Measurements from ENCODE around the gene C20orf202.

Gene C20orf202

DNA sequence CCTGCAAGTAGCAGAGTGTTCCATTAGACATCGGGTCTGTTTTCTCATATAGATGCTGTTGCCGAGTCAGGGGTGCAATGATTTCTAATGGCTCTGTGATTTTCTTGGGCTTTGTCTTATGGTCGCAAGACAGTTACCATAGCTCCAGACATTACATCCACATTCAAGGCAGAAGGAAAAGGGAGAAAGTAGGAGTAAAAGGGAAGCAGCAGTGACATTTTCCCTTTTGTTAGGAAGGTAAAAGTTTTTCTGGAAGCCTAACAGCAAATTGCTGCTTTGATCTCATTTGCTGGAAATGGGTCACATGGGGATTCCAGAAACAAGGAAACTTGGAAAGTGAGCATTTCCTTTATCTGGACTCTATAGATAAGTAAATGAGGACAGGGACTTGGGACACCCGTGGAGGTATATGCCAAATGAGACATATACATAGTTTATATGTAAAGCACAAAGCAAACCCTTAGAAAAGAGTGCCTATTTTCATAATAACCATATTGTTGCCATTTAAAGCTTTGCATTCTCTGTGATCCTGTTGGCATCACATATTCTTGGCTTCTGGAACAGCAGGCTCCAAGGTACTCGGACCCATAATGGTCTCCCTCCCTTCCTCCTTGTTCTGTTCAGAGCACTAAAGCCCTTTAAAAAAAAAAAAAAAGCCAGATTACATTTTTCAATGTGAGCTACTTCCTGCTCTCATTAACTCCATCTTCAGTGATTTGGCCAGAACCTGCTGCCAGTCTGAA, at the start of gene C20orf202:
C20orf202 (plus strand) TSS at position 693 of the 743 bp plus-strand sequence. CDS start 132 bp downstream, outside the sequence.
- DNase-seq (ENCODE audit: low read depth) = no peak

DNA sequence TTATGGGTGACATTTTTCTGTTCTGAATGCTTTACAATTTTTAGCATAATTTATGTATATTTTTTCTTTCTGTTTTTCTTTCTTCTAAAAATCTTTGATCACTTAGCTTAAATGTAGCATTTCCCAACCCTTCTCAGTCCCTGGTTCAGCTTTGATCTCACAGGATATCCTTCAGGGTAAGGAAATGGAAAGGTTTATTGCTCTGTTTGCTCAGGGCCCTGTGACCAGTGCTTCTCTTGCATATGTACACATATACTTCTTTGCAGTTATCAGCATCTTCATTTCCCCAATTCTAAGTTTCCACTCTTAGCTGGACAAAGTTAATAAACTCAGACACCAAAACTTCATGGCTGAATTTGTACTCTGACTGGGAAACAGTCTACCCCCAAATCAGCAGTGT, 49.0 kb upstream of the C20orf202 start:
- no peak for DNase-seq (ENCODE audit: low read depth)

DNA sequence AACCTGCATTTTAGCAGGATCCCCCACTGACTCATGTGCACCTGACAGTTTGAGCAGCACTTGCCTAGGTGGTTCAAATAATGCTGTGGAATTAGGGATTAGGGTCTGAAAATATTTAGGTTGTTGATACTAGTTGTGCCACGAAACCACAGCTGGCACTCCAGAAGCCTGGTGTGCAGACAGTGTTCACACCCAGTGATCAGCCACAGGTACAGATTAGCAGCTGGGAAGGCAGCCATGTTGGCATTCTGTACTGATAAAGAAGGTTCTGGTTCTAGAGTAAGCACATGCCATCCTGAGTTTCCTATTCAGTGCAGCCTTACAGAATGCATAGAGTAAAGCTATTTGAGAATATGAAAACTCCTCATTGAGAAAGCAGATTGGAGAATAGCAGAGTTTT, 48.6 kb upstream of the C20orf202 start:
- no peak for DNase-seq (ENCODE audit: low read depth)

DNA sequence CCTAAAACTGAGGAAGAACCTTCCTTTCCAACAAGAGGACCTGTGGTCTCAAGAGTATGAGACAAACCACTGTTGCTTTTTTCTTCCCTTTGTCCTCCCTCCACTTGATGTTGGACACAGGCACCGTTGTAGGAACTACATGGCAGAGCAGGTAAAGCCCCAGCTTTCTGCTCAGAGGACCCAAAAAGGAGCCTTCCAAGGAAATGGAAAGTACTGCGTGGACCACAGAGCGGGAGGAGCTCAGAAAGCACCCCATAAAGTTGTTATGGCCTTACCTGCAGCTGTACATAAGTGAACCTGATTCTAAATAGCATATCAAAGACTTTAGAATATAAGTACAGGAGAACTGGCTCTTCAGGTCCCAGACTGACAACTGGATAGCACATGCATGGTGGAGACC, 47.9 kb upstream of the C20orf202 start:
- no peak for DNase-seq (ENCODE audit: low read depth)

DNA sequence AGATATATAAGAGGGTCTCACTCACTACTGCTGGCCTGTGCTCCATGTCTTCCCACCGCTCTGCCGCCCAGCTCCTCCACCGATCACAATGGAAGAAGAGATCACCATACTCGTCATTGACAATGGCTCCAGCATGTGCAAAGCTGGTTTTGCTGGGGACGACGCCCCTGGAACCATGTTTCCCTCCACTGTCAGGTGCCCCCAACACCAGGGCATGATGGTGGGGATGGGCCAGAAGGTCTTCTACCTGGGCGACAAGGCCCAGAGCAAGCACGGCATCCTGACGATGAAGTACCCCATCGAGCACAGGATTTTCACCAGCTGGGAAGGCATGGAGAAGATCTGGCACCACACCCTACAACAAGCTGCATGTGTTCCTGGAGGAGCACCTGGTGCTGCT, 42.8 kb upstream of the C20orf202 start:
- DNase-seq (ENCODE audit: low read depth) = no peak

DNA sequence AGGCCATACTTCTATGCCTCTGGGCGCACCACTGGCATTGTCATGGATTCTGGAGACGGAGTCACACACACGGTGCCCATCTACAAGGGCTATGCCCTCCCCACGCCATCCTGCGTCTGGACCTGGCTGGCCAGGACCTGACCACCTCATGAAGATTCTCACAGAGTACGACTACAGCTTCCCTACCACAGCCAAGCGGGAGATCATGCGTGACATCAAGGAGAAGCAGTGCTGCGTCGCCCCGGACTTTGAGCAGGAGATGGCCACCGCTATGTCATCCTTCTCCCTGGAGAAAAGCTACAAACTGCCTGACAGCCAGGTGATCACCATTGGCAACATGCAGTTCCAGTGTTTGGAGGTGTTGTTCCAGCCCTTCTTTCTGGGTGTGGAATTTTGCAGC, 42.3 kb upstream of the C20orf202 start:
- no peak for DNase-seq (ENCODE audit: low read depth)

DNA sequence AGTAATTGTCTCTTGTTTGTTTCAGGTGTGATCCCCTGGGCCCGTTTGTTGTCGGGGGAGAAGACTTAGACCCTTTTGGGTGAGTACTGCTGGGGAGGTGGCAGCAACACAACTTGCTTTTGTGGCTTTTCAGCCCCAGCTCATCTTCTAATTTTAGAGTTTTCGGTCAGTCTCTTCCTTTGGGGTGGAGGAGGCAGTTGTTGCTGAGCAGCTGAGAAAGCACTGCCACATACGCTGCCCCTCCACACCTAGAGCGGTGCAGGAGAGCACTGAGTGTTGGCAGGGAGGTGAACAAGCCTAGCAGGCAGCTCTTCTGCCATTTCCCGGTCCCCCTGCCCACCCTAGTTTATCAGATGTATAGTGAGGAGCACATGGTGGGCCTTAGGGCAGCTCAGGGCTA, 40.1 kb upstream of the C20orf202 start:
- no peak for DNase-seq (ENCODE audit: low read depth)

DNA sequence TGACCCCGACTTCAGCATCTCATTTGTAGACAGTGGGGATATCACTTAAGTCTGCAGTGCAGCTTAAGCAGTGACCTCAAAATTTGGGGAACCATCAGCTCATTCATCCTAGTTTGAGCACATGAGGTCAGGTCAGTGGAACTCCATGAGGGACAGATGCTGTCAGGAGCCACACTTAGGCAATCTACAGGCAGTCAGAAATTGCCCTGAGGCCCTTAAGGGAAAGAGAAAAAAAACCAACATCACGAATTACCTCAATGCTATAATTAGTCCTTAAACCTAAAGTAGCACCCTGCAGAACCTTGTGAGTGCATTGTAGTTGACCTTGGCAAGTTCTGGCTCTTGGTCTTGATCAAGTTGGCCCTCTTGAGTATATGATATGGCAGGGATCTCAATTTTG, 39.6 kb upstream of the C20orf202 start:
- no peak for DNase-seq (ENCODE audit: low read depth)

DNA sequence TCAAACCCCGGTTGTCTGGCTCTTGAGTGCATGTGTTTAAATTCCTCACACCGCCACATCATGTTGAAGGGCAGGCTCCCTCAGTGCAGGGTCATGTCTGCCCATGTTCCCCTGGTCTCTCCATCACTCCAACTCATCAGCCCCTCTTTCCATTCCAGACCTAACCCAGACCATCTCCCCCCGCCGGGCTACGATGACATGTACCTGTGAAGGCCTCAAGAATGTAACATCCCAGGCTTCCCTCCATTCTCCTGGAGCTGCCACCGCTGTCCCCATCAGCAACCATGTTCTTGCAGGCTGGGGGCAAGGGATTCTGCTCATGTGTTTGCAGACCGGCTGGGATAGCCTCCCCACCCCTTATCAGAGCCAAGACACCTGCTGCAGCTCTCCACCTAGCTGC, 38.4 kb upstream of the C20orf202 start:
- no peak for DNase-seq (ENCODE audit: low read depth)

DNA sequence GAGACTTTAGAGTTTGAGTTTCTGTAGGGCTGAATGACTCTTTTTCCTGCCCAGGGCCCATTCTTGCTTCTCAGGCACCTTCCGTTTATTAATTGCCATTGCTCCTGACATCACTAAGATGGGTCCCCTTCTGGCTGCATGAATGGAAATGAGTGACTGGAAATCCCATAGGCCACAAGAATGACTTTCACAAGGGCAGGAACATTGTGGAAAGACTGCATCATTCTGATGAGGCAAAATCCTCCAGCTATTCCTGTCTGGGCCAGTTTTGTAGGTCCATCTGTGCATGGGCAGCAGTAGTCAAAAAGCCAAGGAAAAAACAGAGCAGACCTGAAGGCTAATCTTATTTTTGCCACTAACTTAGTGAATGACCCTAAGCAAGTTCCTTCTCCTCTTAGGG, 37.7 kb upstream of the C20orf202 start:
- no peak for DNase-seq (ENCODE audit: low read depth)

DNA sequence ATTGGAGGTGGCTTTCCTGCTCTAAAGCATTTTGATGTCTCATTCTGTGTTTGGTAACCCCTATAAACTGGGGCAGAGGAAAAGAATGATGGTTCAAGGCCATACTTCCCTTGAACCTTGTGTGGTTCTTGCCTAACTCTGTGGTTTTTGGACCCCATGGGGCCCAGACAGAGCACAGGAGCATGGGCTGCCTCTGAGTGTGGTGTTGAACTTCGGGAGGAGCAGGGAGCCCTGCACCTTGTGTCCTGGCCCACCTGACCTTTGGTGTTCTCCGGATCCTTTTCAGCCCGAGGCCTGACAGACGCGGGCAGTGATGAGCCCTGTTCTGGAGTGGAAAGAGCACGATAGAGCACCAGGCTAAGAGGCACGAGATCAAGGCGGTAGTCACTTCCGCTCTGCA, 37.3 kb upstream of the C20orf202 start:
- DNase-seq (ENCODE audit: low read depth) = no peak

DNA sequence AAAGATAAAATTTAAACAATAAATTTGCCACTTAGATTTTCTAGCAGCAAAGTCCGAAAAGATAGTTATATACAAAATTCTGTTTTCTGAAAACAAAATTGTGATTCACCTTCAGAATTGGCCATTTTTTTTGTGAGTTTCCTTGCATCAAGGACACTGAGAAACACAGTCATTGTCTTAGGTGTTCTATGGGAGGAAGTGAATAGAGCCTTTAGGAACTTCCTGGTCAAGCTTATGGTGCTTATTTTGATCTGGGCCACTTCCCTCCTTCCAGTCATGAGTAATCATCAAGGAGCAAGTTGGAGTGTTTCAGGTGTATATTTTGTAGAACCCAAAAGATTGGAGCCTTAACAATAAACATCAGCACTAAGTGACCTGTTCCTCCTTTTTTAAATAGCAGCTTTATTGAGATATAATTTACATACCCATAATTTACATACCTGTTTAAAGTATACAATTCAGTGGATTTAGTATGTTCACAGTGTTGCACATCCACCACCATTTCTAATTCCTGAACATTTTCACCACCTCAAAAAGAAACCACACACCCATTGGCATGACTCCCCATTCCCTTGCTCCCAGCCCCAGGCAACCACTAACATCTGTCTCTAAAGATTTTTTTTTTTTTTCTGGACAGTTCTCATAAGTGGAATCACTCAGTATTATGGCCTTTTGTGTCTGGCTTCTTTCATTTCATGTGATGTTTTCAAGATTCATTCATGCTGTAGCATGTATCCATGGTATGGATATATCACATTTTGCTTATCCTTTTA, 36.1 kb upstream of the C20orf202 start:
- no peak for DNase-seq (ENCODE audit: low read depth)

DNA sequence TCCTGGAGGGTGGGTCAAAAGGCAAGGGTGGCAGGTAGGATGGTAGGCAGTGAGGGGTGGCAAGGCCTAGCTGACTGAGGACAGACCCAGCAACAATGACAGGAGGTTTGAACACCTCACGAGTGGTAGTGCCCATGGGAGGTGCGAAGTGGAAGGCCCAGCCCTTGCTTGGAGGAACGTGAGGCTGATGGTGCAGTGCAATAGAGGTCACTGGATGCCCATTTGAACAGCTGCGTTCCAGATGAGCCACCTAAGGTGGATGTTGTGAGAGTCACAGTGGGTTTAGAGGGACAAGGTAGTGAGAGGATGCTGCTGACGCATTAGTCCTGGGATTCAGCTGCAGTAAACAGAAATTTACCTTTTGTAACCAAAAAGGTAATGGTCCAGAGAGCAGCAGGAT, 34.0 kb upstream of the C20orf202 start:
- no peak for DNase-seq (ENCODE audit: low read depth)

DNA sequence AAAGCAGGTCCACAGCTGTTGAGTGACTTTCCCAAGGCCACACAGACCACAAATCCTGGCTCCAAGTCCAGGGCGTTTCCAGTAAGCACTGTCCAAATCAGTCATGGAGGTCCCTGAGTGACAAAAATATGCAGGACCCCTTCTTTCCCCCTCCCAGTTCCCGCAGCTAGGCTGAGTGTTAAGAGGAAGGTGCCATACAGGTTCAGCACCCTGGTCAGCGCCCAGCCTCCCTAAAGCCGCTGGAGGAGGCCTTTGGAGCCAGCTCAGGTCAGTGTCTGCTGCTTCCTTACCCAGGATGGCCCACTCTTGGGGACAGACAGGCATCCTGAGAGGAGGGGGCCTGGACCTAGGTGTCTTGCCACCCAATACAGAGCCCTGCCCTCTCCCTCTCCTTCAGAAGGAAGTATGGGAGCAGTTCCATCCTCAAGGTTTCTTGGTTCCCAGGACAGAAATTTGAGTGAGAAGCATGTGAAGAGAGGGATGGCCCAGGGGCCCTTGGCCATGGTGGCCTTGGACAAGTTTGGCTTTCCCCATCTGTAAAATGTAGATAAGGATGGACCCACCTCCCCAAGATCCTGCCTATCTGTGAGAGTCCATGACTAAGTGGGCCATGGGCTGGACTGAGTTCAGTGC, 31.7 kb upstream of the C20orf202 start:
- peak; percentile 10 for DNase-seq (ENCODE audit: low read depth)

DNA sequence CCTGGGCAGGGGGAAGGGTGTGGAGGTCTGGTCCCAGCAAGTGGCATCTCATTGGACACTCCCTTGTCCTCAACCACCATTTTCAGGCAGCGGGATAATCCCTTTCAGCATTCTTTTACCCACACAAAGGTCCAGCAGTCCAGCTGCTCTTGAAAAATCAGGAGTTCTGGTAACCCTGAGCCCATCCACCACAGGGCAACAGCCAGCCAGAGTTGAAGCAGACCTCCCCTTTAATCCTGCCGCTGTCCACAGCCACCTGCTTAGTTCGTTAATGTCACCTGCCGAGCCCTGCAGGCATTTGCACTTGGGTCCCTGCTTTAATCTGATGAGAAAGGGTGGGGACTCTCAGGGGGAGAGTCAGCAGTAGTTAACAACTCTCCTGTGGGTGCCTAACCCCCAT, 29.6 kb upstream of the C20orf202 start:
- DNase-seq (ENCODE audit: low read depth) = no peak

DNA sequence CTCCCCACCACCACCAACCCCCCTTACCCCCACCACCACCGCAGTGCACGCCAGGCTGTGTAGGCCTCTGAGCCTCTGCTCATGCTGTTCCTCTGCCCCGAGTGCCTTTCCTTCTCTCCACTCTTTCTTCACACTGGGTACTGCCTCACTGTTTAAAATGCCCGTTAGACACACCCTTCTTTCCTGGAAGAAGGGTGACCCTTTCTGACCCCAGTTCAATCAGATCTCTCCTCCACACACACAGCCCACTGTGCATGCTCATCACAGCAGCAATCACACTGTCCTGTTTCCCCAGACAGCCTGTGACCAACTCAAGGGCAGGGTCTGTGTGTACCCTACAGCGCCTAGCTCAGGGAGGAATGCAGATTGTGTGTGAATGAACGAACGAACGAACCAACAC, 28.5 kb upstream of the C20orf202 start:
- no peak for DNase-seq (ENCODE audit: low read depth)

DNA sequence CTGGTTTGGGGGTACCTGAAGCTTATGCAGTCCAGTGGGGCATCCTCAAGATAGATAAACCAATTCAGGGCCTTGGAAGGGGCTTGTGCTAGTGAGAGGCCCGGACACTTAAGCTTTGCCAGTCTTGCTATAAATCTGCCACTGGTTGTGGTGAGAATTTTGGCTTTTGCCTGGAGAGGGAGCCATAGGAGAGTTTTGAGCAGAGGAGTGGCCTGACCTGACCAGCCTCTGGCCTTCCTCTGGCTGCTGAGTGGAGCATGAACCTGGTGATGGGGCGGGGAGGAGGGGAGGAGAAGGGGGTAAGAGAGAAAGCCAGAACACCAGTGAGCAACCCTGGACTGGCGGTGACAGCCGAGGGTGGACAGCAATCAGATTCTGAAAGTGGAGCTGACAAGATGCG, 25.6 kb upstream of the C20orf202 start:
- DNase-seq (ENCODE audit: low read depth) = no peak

DNA sequence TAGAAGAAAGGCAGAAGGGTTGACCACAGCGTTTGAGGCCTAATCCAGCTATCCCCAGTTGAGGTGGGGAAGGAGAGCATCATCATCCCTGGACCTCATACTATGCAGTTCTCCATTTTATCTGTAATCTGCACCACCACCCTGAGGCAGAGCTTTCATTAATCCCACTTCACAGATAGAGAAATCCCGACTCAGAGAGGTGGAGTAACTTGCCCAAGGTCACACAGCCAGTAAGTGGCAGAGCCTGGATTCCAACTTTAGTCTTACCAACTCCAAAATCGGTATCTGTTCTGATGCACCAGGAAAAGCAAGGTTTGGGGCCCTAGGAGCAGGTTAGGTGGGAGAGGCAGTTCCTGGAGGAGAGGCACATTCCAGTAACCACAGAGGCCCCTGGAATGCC, 25.2 kb upstream of the C20orf202 start:
- no peak for DNase-seq (ENCODE audit: low read depth)

DNA sequence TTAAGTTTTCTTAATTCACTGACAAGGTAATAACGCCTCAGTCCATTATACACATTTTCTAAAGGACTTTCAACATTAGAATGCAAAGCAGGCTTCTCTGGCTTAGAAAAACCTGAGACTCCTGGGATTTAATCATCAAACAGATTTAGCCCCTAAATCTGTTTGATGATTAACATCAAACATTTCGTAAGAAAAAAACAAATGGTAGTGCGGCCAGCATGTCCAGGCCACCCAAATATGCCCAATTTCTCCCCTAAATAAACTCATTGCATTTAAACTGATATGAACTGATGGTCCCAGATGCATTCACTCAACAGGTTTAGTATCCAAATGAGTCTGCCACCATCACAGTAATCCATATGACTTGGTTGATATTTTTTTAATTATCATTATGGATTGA, 24.6 kb upstream of the C20orf202 start:
- DNase-seq (ENCODE audit: low read depth) = no peak

DNA sequence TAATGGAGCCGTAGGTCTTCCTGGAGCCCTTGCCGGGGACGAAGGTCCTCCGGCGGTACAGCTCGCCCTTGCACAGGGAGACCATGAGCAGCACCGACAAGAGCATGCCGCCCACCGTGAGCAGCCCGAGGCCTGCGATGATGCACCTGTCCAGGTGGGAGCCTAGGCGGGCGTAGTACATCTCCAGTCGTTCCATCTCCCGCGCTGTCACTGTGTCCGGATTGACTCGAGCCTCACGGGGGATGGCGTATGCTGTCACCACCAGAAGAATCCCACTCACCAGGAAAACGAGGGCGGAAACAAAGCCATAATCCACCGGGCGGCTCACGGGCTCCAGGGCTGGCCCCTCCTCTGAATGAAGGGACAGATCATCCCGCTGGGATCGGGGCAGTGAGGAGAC, 22.3 kb upstream of the C20orf202 start:
- no peak for DNase-seq (ENCODE audit: low read depth)

DNA sequence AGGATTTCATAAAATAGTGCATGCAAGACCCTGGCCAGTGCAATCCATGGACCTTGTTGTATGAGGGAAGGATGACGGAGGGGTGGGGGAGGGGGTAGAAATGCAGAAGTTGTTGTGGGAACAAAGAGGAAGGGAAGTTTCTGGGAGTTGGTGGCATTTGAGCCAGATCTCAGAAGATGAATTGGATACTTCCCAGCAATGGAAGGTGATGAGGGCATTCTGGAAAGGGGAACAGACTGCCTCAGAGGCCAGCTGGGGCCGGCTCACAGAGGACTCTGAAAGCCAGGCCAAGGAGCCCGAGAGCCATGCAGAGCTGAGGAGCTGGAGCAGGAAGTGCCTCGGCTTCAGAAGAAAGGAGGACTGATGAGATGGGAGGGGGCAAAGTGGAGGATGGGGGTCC, 21.1 kb upstream of the C20orf202 start:
- no peak for DNase-seq (ENCODE audit: low read depth)

DNA sequence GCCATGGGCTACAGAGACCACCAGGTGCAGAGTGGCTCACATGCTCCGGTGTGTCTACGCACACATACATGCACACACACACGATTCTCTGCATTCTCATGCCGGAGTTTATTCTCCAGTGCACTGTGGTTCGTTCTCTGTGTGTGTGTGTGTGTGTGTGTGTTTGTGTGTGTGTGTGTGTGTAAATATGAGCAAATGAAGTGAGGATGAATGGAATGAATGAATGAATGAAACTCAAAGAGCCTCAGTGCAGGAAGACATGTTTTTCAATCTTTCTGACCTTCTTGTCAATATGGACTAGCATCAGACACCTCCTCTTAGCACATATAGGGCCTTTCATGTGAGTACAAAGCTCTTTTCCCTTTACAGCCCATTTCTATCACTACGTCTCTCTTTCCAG, 20.1 kb upstream of the C20orf202 start:
- DNase-seq (ENCODE audit: low read depth) = no peak

DNA sequence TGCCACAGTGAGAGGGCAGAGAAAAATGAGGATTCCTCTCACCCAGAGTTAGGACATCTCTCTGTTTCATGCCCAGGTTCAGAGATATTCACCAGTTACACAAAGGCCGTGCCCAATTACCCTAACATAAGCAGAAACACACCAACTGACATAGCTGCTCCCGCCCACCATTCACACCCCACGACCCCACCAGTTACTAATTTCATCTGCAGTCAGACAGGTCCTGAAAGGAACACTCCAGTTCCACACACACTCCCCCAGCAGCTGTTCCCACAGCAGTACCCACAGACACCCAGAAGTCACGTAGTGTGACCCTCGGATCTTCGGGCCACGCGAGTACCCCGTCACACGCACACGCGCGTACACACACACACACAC, 19.0 kb upstream of the C20orf202 start:
- DNase-seq (ENCODE audit: low read depth) = no peak
